H9 (cell line): Measurements from ENCODE around the gene GSTM1. TPM values are rescaled to one million over a fixed set of nuclear protein-coding genes. Genes with fewer than 3 reads are reported as not detected.
A peak's percentile ranks its signal among the peaks of the same experiment; 100 is the strongest.

Experiments used
- DNase-seq: peaks from one replicate; pipeline ENCODE4 v3.0.0-alpha.2; 2017
- H2AFZ ChIP-seq: one replicate; pipeline ENCODE4 v1.6.1; 2013; ENCODE audit warnings: mild to moderate bottlenecking, low read length, control low read depth, moderate library complexity
- H2AK5ac ChIP-seq: 2 replicates; pipeline ENCODE4 v1.6.1; 2013; ENCODE audit warnings: low read length, control low read depth, mixed read lengths; ENCODE audit not compliant: insufficient read length
- H2BK120ac ChIP-seq: one replicate; pipeline ENCODE4 v1.6.1; 2013; ENCODE audit warnings: low read depth, mild to moderate bottlenecking, low read length, control low read depth, inconsistent platforms; ENCODE audit not compliant: poor library complexity, severe bottlenecking
- H2BK12ac ChIP-seq: 2 replicates; pipeline ENCODE4 v1.6.1; 2013; ENCODE audit warnings: low read length, control low read depth, mixed read lengths, low read depth; ENCODE audit not compliant: insufficient read length
- H2BK15ac ChIP-seq: 2 replicates; pipeline ENCODE4 v1.6.1; 2013; ENCODE audit warnings: low read depth, low read length, control low read depth
- H2BK20ac ChIP-seq: one replicate; pipeline ENCODE4 v1.6.1; 2013; ENCODE audit warnings: low read depth, mild to moderate bottlenecking, low read length, control low read depth, inconsistent platforms; ENCODE audit not compliant: poor library complexity, severe bottlenecking
- H2BK5ac ChIP-seq: 2 replicates; pipeline ENCODE4 v1.6.1; 2013; ENCODE audit warnings: low read length, control low read depth, mixed read lengths; ENCODE audit not compliant: insufficient read length
- H3K14ac ChIP-seq: 2 replicates; pipeline ENCODE4 v1.6.1; 2013; ENCODE audit warnings: low read length, control low read depth; ENCODE audit not compliant: insufficient read depth
- H3K18ac ChIP-seq: 2 replicates; pipeline ENCODE4 v1.6.1; 2013; ENCODE audit warnings: low read depth, mild to moderate bottlenecking, mixed read lengths, low read length, control low read depth; ENCODE audit not compliant: insufficient read length
- H3K23ac ChIP-seq: 2 replicates; pipeline ENCODE4 v1.6.1; 2013; ENCODE audit warnings: low read length, control low read depth, mixed read lengths, low read depth; ENCODE audit not compliant: insufficient read length
- H3K23me2 ChIP-seq: 2 replicates; pipeline ENCODE4 v1.6.1; 2013; ENCODE audit warnings: low read depth, mild to moderate bottlenecking, mixed read lengths, low read length, control low read depth; ENCODE audit not compliant: insufficient read length, poor library complexity, severe bottlenecking
- H3K27ac ChIP-seq: 2 replicates; pipeline ENCODE4 v1.5.1; 2013; ENCODE audit warnings: low read length, control low read depth, mixed read lengths, low read depth; ENCODE audit not compliant: insufficient read length
- H3K27me3 ChIP-seq: 2 replicates; pipeline ENCODE4 v1.6.1; 2013; ENCODE audit warnings: low read length, control low read depth, inconsistent platforms; ENCODE audit not compliant: insufficient read depth
- H3K4ac ChIP-seq: 2 replicates; pipeline ENCODE4 v1.6.1; 2013; ENCODE audit warnings: low read depth, mild to moderate bottlenecking, control low read depth, inconsistent platforms, low read length, moderate library complexity
- H3K4me1 ChIP-seq: 2 replicates; pipeline ENCODE4 v1.6.1; 2013; ENCODE audit warnings: low read length, control low read depth, inconsistent platforms; ENCODE audit not compliant: insufficient read depth
- H3K4me2 ChIP-seq: 2 replicates; pipeline ENCODE4 v1.6.1; 2013; ENCODE audit warnings: low read length, control low read depth, mixed read lengths; ENCODE audit not compliant: insufficient read length, insufficient read depth
- H3K56ac ChIP-seq: 2 replicates; pipeline ENCODE4 v1.6.1; 2013; ENCODE audit warnings: low read depth, mild to moderate bottlenecking, mixed read lengths, low read length, control low read depth; ENCODE audit not compliant: insufficient read length
- H3K79me1 ChIP-seq: 2 replicates; pipeline ENCODE4 v1.6.1; 2013; ENCODE audit warnings: low read depth, mild to moderate bottlenecking, moderate library complexity, low read length, control low read depth, inconsistent platforms; ENCODE audit not compliant: insufficient read depth, poor library complexity, severe bottlenecking
- H3K79me2 ChIP-seq: 2 replicates; pipeline ENCODE4 v1.6.1; 2013; ENCODE audit warnings: low read length, control low read depth, inconsistent platforms; ENCODE audit not compliant: insufficient read depth
- H3K9ac ChIP-seq: 2 replicates; pipeline ENCODE4 v1.6.1; 2013; ENCODE audit warnings: low read length, control low read depth, mixed read lengths; ENCODE audit not compliant: insufficient read length; ENCODE audit errors: extremely low read depth
- H3K9me3 ChIP-seq: one replicate; pipeline ENCODE4 v1.6.1; 2013; ENCODE audit warnings: low read depth, low read length, inconsistent platforms; ENCODE audit not compliant: control insufficient read depth
- H3T11ph ChIP-seq: one replicate; pipeline ENCODE4 v1.6.1; 2013; ENCODE audit warnings: mild to moderate bottlenecking, low read length, control low read depth, inconsistent platforms
- H4K20me1 ChIP-seq: one replicate; pipeline ENCODE4 v1.6.1; 2013; ENCODE audit not compliant: control insufficient read depth, insufficient read length, insufficient read depth
- H4K5ac ChIP-seq: 2 replicates; pipeline ENCODE4 v1.6.1; 2013; ENCODE audit warnings: low read depth, mild to moderate bottlenecking, mixed read lengths, low read length, control low read depth; ENCODE audit not compliant: insufficient read length
- H4K8ac ChIP-seq: replicated peaks from 2 replicates; pipeline ENCODE4 v1.6.1; 2013; ENCODE audit warnings: low read length, control low read depth, mixed read lengths, low read depth; ENCODE audit not compliant: insufficient read length
- H4K91ac ChIP-seq: 2 replicates; pipeline ENCODE4 v1.6.1; 2013; ENCODE audit warnings: low read depth, mild to moderate bottlenecking, moderate library complexity, mixed read lengths, low read length, control low read depth; ENCODE audit not compliant: insufficient read length
- H3K27ac Mint-ChIP-seq, 3 experiments: 2 replicates in 2 of 3; 3 replicates in 1 of 3; pipeline ENCODE4 v1.8.0; 2020 to 2021; ENCODE audit warnings: mixed read lengths in 3 of 3, mild to moderate bottlenecking in 1 of 3, moderate library complexity in 1 of 3
- H3K27me3 Mint-ChIP-seq: 2 replicates; pipeline ENCODE4 v1.8.0; 2021; ENCODE audit warnings: low read depth, mild to moderate bottlenecking, moderate library complexity, mixed read lengths
- H3K36me3 Mint-ChIP-seq, 3 experiments: 2 replicates in 2 of 3; 3 replicates in 1 of 3; pipeline ENCODE4 v1.8.0; 2020 to 2021; ENCODE audit warnings: low read depth in 3 of 3, mixed read lengths in 3 of 3; ENCODE audit not compliant: insufficient read depth in 1 of 3
- H3K4me1 Mint-ChIP-seq, 2 experiments: 2 replicates each; pipeline ENCODE4 v1.8.0; 2020; ENCODE audit warnings: mixed read lengths in 2 of 2
- H3K4me3 Mint-ChIP-seq, 2 experiments: 2 replicates in 1 of 2; 3 replicates in 1 of 2; pipeline ENCODE4 v1.8.0; 2020 to 2021; ENCODE audit warnings: mild to moderate bottlenecking in 2 of 2, mixed read lengths in 2 of 2, moderate library complexity in 1 of 2
- H3K9me3 Mint-ChIP-seq, 2 experiments: 2 replicates in 1 of 2; 3 replicates in 1 of 2; pipeline ENCODE4 v1.8.0; 2020; ENCODE audit warnings: mild to moderate bottlenecking in 2 of 2, mixed read lengths in 2 of 2, moderate library complexity in 1 of 2
- CTCF ChIP-seq: fragments of 200-600 bp; sonication (generic); conservative IDR thresholded peaks from 3 replicates; pipeline ENCODE4 v1.8.0; 2021; ENCODE audit warnings: antibody characterized with exemption, mild to moderate bottlenecking
- WGBS: extraction: QIAGEN DNeasy Blood & Tissue Kit; methylation state at CpG from one replicate; pipeline ENCODE4 v1.1.7; 2013; ENCODE audit warnings: missing lambda C conversion rate, low lambda C conversion rate, mixed read lengths; ENCODE audit not compliant: insufficient read length; ENCODE audit errors: extremely low coverage; 5-methylcytosine and 5-hydroxymethylcytosine counted together
- total RNA-seq: library from RNA; stranded (reverse); gene quantifications from 2 replicates; pipeline ENCODE4 v1.2.1, GENCODE V29; 2021

The GSTM1 gene
- total RNA-seq, 1 experiment from 2014 or later = 19.5 TPM

- no peak overlapping the region for H3K14ac ChIP-seq
- no peaks in the 10 kb centered on the region for H3K23me2 ChIP-seq
- no peak for DNase-seq
- WGBS = no CpG with 5 or more reads among the region's 2 CpGs
- H3K4ac ChIP-seq = no peak overlapping the region
- H3K9me3 ChIP-seq = no peaks in the 10 kb centered on the region
- Mint-ChIP-seq H3K36me3 (no peaks in the 10 kb centered on the region), H3K27me3 (peaks cover 5% of the 10 kb centered on the region), H3K4me3 (no peak overlapping the region), H3K27ac (no peak overlapping the region; a peak in 1 of 7 replicates), H3K4me1 (no peaks in the 10 kb centered on the region; a peak in 1 of 4 replicates), H3K9me3 (no peaks in the 10 kb centered on the region; a peak in 1 of 5 replicates)
- H3K9ac ChIP-seq = no peak overlapping the region
- H2BK20ac ChIP-seq = no peak overlapping the region
- peak; percentile 32; the same call in 2 of the 3 replicates for TF ChIP-seq CTCF
- no peak overlapping the region for H4K8ac ChIP-seq
- H4K20me1 ChIP-seq = no peaks in the 10 kb centered on the region
- no peak overlapping the region for H4K5ac ChIP-seq
- H3K18ac ChIP-seq = no peak overlapping the region
- no peak overlapping the region for H3T11ph ChIP-seq
- no peak overlapping the region for H2AFZ ChIP-seq
- H3K56ac ChIP-seq = no peak overlapping the region
- H2AK5ac ChIP-seq = no peak overlapping the region
- no peaks in the 10 kb centered on the region; the same call in 1 of the 2 replicates for H3K27me3 ChIP-seq
- H2BK5ac ChIP-seq = no peak overlapping the region
- H3K4me1 ChIP-seq = no peaks in the 10 kb centered on the region
- no peak overlapping the region for H2BK15ac ChIP-seq
- no peak overlapping the region for H3K27ac ChIP-seq
- no peak overlapping the region for H3K4me2 ChIP-seq
- H3K79me2 ChIP-seq = no peaks in the 10 kb centered on the region
- no peak overlapping the region for H2BK12ac ChIP-seq
- no peak overlapping the region for H3K23ac ChIP-seq
- no peaks in the 10 kb centered on the region for H3K79me1 ChIP-seq
- H2BK120ac ChIP-seq = no peak overlapping the region
- no peak overlapping the region for H4K91ac ChIP-seq
Observed at GRCh38 chr1:109718495-109718894, 30.9 kb downstream of the GSTM1 start.
